Inferior parietal cortex (tissue), 1 donor: Measurements from ENCODE around the gene BMPR1A.
A peak's percentile ranks its signal among the peaks of the same experiment; 100 is the strongest.

ENCODE experiments used
- DNase-seq: peaks from one replicate; pipeline ENCODE4 v3.0.0-alpha.2; 2016; ENCODE audit errors: extremely low spot score

BMPR1A gene

GRCh38 chr10:86802473-86803108, 46.2 kb downstream of the BMPR1A start:
- DNase-seq, result no peak

DNA sequence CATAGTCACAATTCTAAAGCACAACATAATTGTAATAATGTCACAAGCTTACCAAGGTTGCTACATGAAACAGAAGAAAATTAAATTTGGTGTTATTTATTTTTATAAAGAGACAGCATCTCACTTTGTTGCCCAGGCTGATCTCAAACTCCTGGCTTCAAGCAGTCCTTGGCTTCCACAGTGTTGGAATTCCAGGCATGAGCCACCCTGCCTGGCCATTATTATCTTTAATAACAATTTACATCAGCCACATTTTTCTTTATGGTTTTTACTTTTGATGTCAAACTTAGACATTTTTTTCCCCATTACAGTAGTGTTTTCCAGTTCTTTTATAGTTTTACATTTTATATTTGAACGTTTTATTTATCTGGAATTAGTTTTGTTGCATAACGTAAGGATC, 46.7 kb downstream of the BMPR1A start:
- no peak for DNase-seq

GRCh38 chr10:86804805-86805204, 48.4 kb downstream of the BMPR1A start:
- no peak for DNase-seq

- DNase-seq, result peak; percentile 36
Observed at GRCh38 chr10:86813101-86813500, 56.7 kb downstream of the BMPR1A start.

- DNase-seq, result no peak
Observed at GRCh38 chr10:86813982-86814381, 57.6 kb downstream of the BMPR1A start.

GRCh38 chr10:86815035-86815617, 58.7 kb downstream of the BMPR1A start:
- no peak for DNase-seq

GRCh38 chr10:86815640-86816039, 59.2 kb downstream of the BMPR1A start:
- DNase-seq, result no peak

GRCh38 chr10:86817246-86817645, 60.8 kb downstream of the BMPR1A start:
- no peak for DNase-seq

DNA sequence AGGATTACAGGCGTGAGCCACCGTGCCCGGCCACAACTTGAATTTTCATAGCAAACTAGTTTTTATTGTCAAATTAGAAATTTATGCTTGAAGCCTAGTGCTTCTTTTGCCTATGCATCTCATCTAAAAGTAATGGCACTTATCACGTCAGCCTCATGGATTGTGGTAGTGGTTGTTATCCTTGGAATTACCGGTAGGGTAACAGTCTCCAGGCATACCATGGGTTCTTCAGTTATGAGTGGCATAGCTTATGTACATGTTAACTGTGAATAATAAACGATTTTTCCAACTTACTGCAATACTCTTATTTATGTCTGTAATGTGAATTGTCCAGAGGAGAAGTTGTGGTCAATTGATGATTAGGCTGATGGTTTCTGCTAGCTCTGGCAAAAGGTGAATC, 63.1 kb downstream of the BMPR1A start:
- DNase-seq, result no peak

- DNase-seq, result no peak
Observed at GRCh38 chr10:86820509-86820908, 64.1 kb downstream of the BMPR1A start.

DNA sequence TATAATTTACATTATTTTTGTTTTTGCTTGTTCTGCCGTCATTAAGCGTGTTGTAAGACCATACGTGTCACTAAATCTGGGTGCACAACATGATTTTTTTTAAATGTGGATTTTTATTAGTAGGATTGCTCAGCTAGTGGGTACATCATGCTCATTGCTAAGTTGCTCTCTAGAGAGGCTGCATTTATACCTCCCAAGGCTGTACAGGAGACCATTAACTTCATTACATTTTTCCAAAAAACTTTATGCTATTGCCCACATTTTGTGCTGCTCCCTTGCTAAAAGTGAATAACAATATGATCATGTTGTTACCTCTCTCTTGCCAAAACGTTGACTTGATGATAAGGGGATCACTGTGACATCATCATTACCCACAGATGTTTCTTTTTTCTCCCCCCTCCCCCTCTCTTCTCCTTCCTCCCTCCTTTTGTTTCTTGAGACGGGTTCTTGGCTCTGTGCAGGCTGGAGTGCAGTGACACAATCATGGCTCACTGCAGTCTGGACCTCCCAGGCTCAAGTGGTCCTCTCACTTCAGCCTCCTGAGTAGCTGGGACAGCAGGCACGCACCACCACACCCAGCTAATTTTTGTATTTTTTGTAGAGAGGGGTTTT, 65.1 kb downstream of the BMPR1A start:
- no peak for DNase-seq

DNA sequence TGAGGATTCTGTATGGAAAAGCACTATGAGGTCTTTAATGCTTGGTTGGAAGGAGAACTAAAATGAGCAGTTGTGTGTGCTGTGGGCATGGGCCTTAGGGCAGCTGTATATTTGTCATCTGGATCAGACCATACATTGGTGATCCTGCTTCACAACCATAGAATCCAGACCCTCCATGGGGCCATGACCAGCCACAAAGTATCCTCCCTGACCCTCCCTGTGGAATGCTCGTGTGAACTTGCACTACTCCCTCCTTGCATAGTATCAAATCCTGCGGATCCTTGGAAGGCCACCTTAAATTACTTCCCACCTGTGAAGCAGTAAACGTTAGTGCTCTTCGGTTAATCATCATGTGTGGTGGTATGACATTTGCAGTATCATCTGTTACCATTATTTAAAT, 67.1 kb downstream of the BMPR1A start:
- no peak for DNase-seq

DNA sequence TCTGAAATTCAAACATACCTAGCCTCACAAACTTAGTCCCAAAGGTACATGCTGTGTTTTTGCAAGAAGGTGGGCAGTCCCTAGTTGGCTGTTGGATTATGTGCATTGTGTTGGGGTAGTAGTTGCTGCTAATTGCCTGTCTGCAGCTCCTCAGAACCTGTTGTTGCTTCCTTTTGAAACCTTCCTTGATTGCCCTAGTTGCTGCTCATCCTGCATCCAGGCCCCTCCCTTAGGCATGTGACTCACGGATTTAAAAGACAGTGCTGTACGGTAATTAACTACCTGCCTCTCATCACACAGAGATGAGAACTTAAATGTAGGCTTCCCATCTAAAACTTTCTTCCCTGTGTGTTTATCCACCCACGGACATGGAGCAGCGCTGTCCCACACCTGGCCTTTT, 67.7 kb downstream of the BMPR1A start:
- no peak for DNase-seq

DNA sequence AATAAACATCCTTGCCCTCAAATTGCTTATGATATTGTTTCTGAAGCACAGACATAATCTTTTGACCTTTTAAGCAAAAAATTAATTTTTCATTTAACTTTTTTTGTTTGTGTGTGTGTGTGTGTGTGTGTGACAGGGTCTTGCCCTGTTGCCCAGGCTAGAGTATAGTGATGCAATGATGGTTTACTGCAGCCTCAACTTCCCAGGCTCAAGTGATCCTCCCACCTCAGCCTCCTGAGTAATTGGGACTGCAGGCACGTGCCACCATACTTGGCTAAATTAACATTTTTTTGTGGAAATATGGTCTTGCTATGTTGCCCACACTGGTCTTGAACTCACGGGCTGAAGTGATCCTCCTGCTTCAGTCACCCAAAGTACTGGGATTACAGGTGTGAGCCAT, 68.9 kb downstream of the BMPR1A start:
- no peak for DNase-seq

DNA sequence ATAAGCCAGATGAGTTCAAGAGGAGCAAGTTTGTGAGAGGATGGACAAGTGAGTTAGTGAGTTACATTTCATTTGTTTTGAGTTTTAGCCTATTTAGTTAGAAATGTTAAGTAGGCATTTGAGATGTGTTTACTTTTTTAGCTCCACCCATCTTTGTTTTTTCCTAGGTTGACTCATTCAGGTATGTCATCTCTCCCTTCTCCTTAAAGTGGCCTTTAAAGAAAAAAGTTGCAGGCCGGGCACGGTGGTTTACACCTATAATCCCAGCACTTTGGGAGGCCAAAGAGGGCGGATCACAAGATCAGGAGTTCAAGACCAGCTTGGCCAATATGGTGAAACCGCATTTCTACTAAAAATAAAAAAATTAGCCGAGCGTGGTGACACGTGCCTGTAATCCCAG, 71.2 kb downstream of the BMPR1A start:
- no peak for DNase-seq

- DNase-seq, result no peak
Observed at GRCh38 chr10:86828145-86828544, 71.7 kb downstream of the BMPR1A start.

DNA sequence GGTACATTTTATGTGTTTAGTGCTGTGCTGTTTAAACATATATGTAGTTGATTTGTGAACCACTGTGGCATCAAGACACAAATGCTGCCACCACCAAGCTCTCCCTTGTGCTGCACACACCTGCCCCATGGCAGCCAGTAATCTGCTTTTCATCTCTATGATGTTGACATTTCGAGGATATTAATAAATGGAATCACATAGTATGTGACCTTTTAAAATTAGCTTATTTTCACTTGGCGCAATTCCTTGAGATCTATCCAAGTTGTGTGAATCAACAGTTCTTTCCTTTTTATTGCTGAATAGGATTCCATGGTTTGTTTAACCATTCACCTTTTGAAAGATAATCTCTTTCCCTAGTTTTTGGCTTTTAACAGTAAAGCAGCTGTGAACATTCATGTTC, 73.1 kb downstream of the BMPR1A start:
- no peak for DNase-seq

GRCh38 chr10:86830043-86830591, 73.7 kb downstream of the BMPR1A start:
- DNase-seq, result no peak

DNA sequence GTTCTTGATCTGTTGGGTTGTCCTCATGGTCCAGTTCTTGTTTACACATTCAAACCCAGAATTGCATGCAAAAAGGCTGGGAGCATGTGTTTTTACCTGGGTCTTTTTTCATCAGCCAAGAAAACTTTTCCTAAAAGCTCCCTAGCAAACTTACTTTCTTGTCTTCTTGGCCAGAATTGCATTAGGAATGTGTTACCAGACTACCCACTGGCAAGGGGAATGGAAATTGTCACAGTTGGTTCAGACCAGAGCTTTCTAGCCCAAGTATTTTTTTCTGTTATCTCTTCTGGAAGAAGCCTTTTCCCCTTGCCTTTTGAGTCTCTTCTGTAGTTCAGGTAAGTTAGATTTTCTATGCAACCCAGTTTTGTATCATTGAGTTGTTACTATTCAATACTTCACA, 77.5 kb downstream of the BMPR1A start:
- DNase-seq, result no peak

DNA sequence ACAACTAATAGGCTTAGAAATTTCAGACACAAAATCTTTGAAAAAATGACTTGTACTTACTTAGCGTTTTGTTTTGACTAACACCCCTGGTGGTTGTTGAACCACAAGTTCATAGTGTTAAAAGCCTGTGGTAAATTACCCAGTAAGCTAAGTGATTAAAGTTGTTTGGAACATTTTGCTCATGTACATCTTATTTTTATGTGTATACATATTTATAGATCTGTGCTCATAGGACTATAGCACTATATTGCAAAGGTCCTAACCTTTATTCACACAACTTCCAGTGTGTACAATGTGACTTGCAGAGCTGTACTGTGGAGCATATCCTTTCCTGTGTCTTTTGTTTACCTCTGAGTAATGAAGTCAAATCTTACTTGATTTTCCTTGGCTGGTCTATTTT, 79.6 kb downstream of the BMPR1A start:
- DNase-seq, result no peak

GRCh38 chr10:86837663-86838062, 81.2 kb downstream of the BMPR1A start:
- DNase-seq, result no peak

DNA sequence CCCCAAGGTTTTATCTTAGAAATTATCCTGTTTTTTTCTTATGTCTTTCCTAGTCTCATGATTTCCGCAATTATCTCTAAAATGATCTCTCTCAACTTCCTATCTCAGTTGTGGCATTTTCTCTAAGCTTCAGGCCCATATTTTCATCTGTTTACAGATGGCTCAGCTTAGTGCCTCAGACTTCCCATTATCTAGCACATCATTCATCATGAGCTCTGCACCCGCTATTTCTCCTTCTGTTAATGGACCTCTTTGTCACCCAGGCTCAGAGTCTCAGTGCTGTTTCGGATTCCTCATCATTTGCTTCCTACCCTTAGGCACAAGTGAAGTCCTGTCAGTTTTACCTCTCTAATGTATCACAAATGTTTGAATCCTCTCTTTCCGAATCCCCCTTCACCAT, 84.1 kb downstream of the BMPR1A start:
- no peak for DNase-seq

GRCh38 chr10:86846088-86846487, 89.7 kb downstream of the BMPR1A start:
- no peak for DNase-seq
